Mesothelial cell of epicardium (in vitro differentiated cells): Measurements from ENCODE around the gene JARID2. TPM values are rescaled to one million over a fixed set of nuclear protein-coding genes. Genes with fewer than 3 reads are reported as not detected.

Experiments
- DNase-seq, 2 experiments: peaks; one replicate each; pipeline ENCODE4 v3.0.0; 2021; ENCODE audit warnings: low spot score in 2 of 2; ENCODE audit not compliant: unreplicated experiment in 2 of 2
- H3K27ac Mint-ChIP-seq: 2 replicates; pipeline ENCODE4 v1.8.0; 2021; ENCODE audit warnings: mixed read lengths
- H3K27me3 Mint-ChIP-seq: 2 replicates; pipeline ENCODE4 v1.8.0; 2021; ENCODE audit warnings: low read depth, mixed read lengths
- H3K36me3 Mint-ChIP-seq: 2 replicates; pipeline ENCODE4 v1.8.0; 2021; ENCODE audit warnings: mixed read lengths
- H3K4me1 Mint-ChIP-seq: 2 replicates; pipeline ENCODE4 v1.8.0; 2021; ENCODE audit warnings: mixed read lengths
- H3K4me3 Mint-ChIP-seq: 2 replicates; pipeline ENCODE4 v1.8.0; 2021; ENCODE audit warnings: mild to moderate bottlenecking, moderate library complexity, mixed read lengths
- H3K9me3 Mint-ChIP-seq: 2 replicates; pipeline ENCODE4 v1.8.0; 2021; ENCODE audit warnings: mixed read lengths
- total RNA-seq: library from RNA; stranded (reverse); gene quantifications from 3 replicates; pipeline ENCODE4 v1.2.1, GENCODE V29; 2021
- TF ChIP-seq, protein P1 (sequence below): fragments of 200-600 bp; sonication (generic); IDR thresholded peaks from one replicate; pipeline ENCODE4 v1.5.0; 2021; ENCODE audit warnings: antibody characterized with exemption; ENCODE audit not compliant: unreplicated experiment

The JARID2 gene
- total RNA-seq, 1 donor from 2014 or later: 35.3 TPM

- H3K27me3 Mint-ChIP-seq: no peaks in the 10 kb centered on the region
- no peak for DNase-seq
- TF ChIP-seq, protein P1, sequence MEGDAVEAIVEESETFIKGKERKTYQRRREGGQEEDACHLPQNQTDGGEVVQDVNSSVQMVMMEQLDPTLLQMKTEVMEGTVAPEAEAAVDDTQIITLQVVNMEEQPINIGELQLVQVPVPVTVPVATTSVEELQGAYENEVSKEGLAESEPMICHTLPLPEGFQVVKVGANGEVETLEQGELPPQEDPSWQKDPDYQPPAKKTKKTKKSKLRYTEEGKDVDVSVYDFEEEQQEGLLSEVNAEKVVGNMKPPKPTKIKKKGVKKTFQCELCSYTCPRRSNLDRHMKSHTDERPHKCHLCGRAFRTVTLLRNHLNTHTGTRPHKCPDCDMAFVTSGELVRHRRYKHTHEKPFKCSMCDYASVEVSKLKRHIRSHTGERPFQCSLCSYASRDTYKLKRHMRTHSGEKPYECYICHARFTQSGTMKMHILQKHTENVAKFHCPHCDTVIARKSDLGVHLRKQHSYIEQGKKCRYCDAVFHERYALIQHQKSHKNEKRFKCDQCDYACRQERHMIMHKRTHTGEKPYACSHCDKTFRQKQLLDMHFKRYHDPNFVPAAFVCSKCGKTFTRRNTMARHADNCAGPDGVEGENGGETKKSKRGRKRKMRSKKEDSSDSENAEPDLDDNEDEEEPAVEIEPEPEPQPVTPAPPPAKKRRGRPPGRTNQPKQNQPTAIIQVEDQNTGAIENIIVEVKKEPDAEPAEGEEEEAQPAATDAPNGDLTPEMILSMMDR: no peak
- H3K36me3 Mint-ChIP-seq: peaks cover 39% of the 10 kb centered on the region
- H3K4me3 Mint-ChIP-seq: no peak overlapping the region
- peaks cover 28% of the 10 kb centered on the region for H3K4me1 Mint-ChIP-seq
- H3K27ac Mint-ChIP-seq: no peak overlapping the region
- no peaks in the 10 kb centered on the region for H3K9me3 Mint-ChIP-seq
Observed at GRCh38 chr6:15498640-15499039, 252.8 kb downstream of the JARID2 start.

DNA sequence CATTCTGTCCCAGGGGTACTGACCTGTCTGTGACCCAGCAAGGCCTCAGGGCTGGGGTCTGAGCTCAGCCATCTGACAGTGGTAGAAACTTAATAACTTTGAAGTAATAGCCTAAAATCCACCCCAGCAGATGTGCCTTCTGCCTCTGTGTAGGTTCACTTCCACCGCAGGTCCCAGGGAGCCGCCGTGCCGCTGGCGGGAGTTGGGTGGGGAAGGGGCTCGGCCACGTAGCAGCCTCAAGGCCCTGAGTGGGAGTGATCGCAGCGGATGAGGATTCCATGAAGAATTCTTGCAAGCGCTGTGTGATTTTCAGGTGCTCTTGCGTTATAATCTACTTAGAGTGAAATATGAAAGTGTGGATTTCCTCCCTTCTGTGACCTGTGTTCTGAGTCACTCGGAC, 253.3 kb downstream of the JARID2 start:
- TF ChIP-seq, protein P1: no peak
- H3K4me3 Mint-ChIP-seq: no peak overlapping the region
- no peaks in the 10 kb centered on the region for H3K9me3 Mint-ChIP-seq
- H3K36me3 Mint-ChIP-seq: peaks cover 39% of the 10 kb centered on the region
- no peak overlapping the region for H3K27ac Mint-ChIP-seq
- no peaks in the 10 kb centered on the region for H3K27me3 Mint-ChIP-seq
- H3K4me1 Mint-ChIP-seq: peaks cover 28% of the 10 kb centered on the region
- DNase-seq: no peak

DNA sequence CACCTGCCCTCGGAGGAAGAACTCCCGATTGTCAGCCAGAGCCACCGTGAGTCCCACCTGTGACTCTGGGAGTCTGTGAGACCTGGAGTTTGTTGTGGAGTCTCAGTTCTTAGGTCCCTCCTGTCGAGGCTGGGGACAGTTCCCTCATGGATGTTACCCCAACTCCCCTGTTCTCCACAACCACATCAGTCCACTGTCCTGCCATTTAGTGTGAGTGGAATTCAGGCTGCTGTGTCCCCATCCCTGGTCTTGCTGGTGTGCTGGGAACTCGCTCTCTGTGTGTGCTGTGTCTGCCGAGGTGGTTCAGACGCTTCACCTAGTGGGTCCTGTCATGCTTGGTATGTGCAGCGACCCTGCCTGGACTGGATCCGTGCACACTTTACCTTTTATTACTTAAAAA, 253.7 kb downstream of the JARID2 start:
- Mint-ChIP-seq H3K27me3 (no peaks in the 10 kb centered on the region), H3K36me3 (peaks cover 39% of the 10 kb centered on the region), H3K4me3 (no peak overlapping the region), H3K27ac (no peak overlapping the region), H3K9me3 (no peaks in the 10 kb centered on the region), H3K4me1 (peaks cover 33% of the 10 kb centered on the region)
- TF ChIP-seq, protein P1: no peak
- no peak for DNase-seq

DNA sequence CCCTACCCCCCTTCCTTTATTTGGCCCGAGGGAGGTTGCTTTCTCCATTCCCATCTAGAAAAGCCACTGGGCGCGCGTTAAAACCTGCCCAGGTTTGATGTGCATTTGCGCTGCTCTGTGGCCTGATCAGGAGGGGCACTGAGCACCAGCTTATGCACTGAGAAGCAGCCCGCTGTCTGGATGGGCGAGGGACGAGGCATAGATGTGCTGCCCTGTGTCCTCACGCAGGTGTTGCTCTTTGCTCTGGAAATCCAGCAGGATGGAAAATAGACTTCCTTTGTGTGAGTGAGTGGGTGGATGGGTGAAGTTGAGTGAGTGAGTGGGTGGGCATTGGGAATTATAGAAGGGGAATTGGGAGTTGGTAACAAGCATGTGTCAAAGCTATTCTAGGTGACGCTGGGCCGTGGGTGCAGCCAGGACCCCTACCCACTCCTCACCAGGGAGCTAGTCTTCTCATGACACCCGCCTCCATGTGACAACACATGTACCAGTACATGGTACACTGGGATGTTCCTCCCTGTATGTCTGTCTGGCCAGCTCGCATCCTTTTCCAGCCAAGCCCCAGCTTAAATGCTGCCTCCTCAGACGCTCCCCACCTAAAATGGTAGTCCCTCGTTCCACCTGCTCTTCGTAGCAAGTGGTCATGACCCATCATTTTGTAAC, 254.3 kb downstream of the JARID2 start:
- no peak for DNase-seq
- Mint-ChIP-seq H3K27ac (no peak overlapping the region), H3K4me3 (no peak overlapping the region), H3K36me3 (peaks cover 36% of the 10 kb centered on the region), H3K9me3 (no peaks in the 10 kb centered on the region), H3K4me1 (peaks cover 39% of the 10 kb centered on the region), H3K27me3 (no peaks in the 10 kb centered on the region)
- TF ChIP-seq, protein P1: no peak

GRCh38 chr6:15500901-15501825, 255.3 kb downstream of the JARID2 start:
- TF ChIP-seq, protein P1: no peak

More at GRCh38 chr6:15500901-15501825, 255.3 kb downstream of the JARID2 start:
- Mint-ChIP-seq H3K36me3 (peaks cover 27% of the 10 kb centered on the region), H3K9me3 (no peaks in the 10 kb centered on the region), H3K27ac (no peak overlapping the region), H3K4me3 (no peak overlapping the region), H3K4me1 (peaks cover 46% of the 10 kb centered on the region), H3K27me3 (no peaks in the 10 kb centered on the region)
- DNase-seq: no peak
